ENCODE results near the gene FAIM2. TPM values are rescaled to one million over a fixed set of nuclear protein-coding genes. Genes with fewer than 3 reads are reported as not detected.

The FAIM2 gene
- total RNA-seq, 1 donor from 2014 or later = not detected

GRCh38 chr12:49828133-49829091, 75.3 kb downstream of the FAIM2 start, which contains the start of gene NCKAP5L:
TSS of gene NCKAP5L (minus strand) at chr12:49828413. CDS start at chr12:49804044, 24,369 bp downstream.
- TF ChIP-seq CTCF (conservative IDR thresholded peaks at IDR 0.05; ENCODE audit: low read depth, low read length) = no peak
- peak; percentile 55 for DNase-seq (ENCODE audit: low read depth)
- H3K4me3 ChIP-seq (ENCODE audit: low read depth, low read length) = peak within 1 kb of the TSS; percentile 74

- TF ChIP-seq CTCF (conservative IDR thresholded peaks at IDR 0.05; ENCODE audit: low read depth, low read length) = no peak
- no peak for DNase-seq (ENCODE audit: low read depth)
- H3K4me3 ChIP-seq (ENCODE audit: low read depth, low read length) = peak overlapping the region; percentile 74
Observed at GRCh38 chr12:49827401-49828099, 76.2 kb downstream of the FAIM2 start.

- TF ChIP-seq CTCF (conservative IDR thresholded peaks at IDR 0.05; ENCODE audit: low read depth, low read length) = no peak
- DNase-seq (ENCODE audit: low read depth) = no peak
- H3K4me3 ChIP-seq (ENCODE audit: low read depth, low read length) = peak overlapping the region; percentile 74
Observed at GRCh38 chr12:49827051-49827400, 76.7 kb downstream of the FAIM2 start.

GRCh38 chr12:49825971-49826421, 77.7 kb downstream of the FAIM2 start:
- no peak for TF ChIP-seq CTCF (conservative IDR thresholded peaks at IDR 0.05; ENCODE audit: low read depth, low read length)
- no peak for DNase-seq (ENCODE audit: low read depth)
- H3K4me3 ChIP-seq (ENCODE audit: low read depth, low read length) = no peak overlapping the region

- TF ChIP-seq CTCF (conservative IDR thresholded peaks at IDR 0.05; ENCODE audit: low read depth, low read length) = no peak
- DNase-seq (ENCODE audit: low read depth) = no peak
- no peak overlapping the region for H3K4me3 ChIP-seq (ENCODE audit: low read depth, low read length)
Observed at GRCh38 chr12:49825360-49825970, 78.2 kb downstream of the FAIM2 start.

- TF ChIP-seq CTCF (conservative IDR thresholded peaks at IDR 0.05; ENCODE audit: low read depth, low read length) = no peak
- H3K4me3 ChIP-seq (ENCODE audit: low read depth, low read length) = no peak overlapping the region
- no peak for DNase-seq (ENCODE audit: low read depth)
Observed at GRCh38 chr12:49824895-49825294, 78.8 kb downstream of the FAIM2 start.
